Esophagus muscularis mucosa (tissue), 4 donors: ENCODE measurements around the gene MOB4. TPM values are rescaled to one million over a fixed set of nuclear protein-coding genes. Genes with fewer than 3 reads are reported as not detected.
"Not testable (repeated sequence)": the region's sequence is repeated elsewhere in the genome, so short reads cannot be mapped to it uniquely, and the experiment has no call there.

Experiments used
- DNase-seq: peaks from one replicate; pipeline ENCODE4 v3.0.0-alpha.2; 2017; ENCODE audit errors: extremely low spot score
- H3K27ac ChIP-seq, 4 donors: fragments of 200-600 bp; sonication (generic); replicated peaks in 1 of 4; 1 replicate in 3 of 4; 2 replicates in 1 of 4; pipeline ENCODE4 v1.5.1; 2016 to 2019; ENCODE audit warnings: mild to moderate bottlenecking in 1 of 4
- H3K27me3 ChIP-seq, 4 donors: fragments of 200-600 bp; sonication (generic); one replicate each; pipeline versions ENCODE4 v1.5.1 to v1.6.0; 2016 to 2019
- H3K36me3 ChIP-seq, 4 donors: fragments of 200-600 bp; sonication (generic); one replicate each; pipeline ENCODE4 v1.5.1; 2016 to 2019
- H3K4me1 ChIP-seq, 4 donors: fragments of 200-600 bp; sonication (generic); one replicate each; pipeline ENCODE4 v1.5.1; 2016 to 2019
- H3K4me3 ChIP-seq, 4 donors: fragments of 200-600 bp; sonication (generic); 1 replicate in 2 of 4; 2 replicates in 2 of 4; pipeline ENCODE4 v1.5.1; 2016 to 2019; ENCODE audit warnings: mild to moderate bottlenecking in 4 of 4, moderate library complexity in 1 of 4
- H3K9me3 ChIP-seq, 4 donors: fragments of 200-600 bp; sonication (generic); 1 replicate in 3 of 4; 2 replicates in 1 of 4; pipeline ENCODE4 v1.5.1; 2016 to 2019
- EP300 ChIP-seq: sonication (generic); formaldehyde crosslinking; IDR thresholded peaks from one replicate; pipeline ENCODE4 v1.6.1; 2017; ENCODE audit warnings: antibody characterized with exemption
- POLR2A ChIP-seq: fragments of 450-650 bp; IDR thresholded peaks from one replicate; pipeline ENCODE4 v1.6.1; 2017; ENCODE audit warnings: antibody characterized with exemption, moderate library complexity, mild to moderate bottlenecking, low read depth
- POLR2AphosphoS5 ChIP-seq, 2 donors: sonication (generic); formaldehyde crosslinking; IDR thresholded peaks; one replicate each; pipeline ENCODE4 v1.6.1; 2017; ENCODE audit warnings: antibody characterized with exemption in 2 of 2
- WGBS: methylation state at CpG from one replicate; pipeline ENCODE4 v1.1.5; 2018; 5-methylcytosine and 5-hydroxymethylcytosine counted together
- intact Hi-C: fragments of 100-400 bp; cut with DNase I; formaldehyde crosslinking; loops from one replicate; pipeline ENCODE4 v1.15.1; 2023
- total RNA-seq, 4 donors: library from RNA; depleted of rRNA; stranded (reverse); fragments of >200 nt; gene quantifications; one replicate each; pipeline versions ENCODE4 v1.1.0 to v1.2.1, GENCODE V29; 2016
- TF ChIP-seq, protein P1 (sequence below), 3 experiments: fragments of 200-600 bp in 2 of 3; fragments of 450-650 bp in 1 of 3; sonication (generic) in 2 of 3; IDR thresholded peaks; one replicate each; pipeline ENCODE4 v1.5.1; 2017 to 2019; ENCODE audit warnings: antibody characterized with exemption in 3 of 3, mild to moderate bottlenecking in 2 of 3, moderate library complexity in 1 of 3

Gene MOB4
- total RNA-seq, 4 donors from 2014 or later = 26.7 to 43.5 (median 39.3) TPM

DNA sequence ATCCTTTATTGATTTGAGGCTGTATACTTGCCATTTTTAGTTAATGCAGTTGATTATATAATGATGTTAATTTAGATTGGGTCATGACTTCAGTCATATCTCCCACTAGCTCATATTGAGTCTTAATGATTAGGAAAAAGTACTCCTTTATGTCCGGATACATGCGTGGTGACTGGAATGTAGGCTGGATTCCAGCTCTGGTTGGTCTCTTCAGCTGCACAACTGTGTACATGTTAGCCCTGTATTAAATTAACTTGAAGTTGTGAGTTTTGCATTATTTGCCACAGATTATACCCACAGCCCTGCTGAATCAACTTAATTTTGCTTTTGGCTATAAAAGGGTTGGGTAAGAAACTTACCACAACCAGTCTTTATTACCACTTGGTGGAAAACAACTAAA is 22.5 kb downstream of the MOB4 start:
- Histone ChIP-seq H3K27me3 (no peaks in the 10 kb centered on the region), H3K36me3 (peaks cover 0 to 65% (median 47%) of the 10 kb centered on the region in 4 donors), H3K4me3 (no peak overlapping the region), H3K4me1 (peaks cover 0 to 17% (median 7%) of the 10 kb centered on the region in 4 donors), H3K9me3 (no peaks in the 10 kb centered on the region), H3K27ac (no peak overlapping the region)
- intact Hi-C loops = no loop called here
- no peak for DNase-seq
- 65% methylated on average over 2 of the region's 2 CpGs for WGBS
- no peak for TF ChIP-seq POLR2AphosphoS5 (IDR thresholded peaks at IDR 0.05)
- TF ChIP-seq, protein P1, sequence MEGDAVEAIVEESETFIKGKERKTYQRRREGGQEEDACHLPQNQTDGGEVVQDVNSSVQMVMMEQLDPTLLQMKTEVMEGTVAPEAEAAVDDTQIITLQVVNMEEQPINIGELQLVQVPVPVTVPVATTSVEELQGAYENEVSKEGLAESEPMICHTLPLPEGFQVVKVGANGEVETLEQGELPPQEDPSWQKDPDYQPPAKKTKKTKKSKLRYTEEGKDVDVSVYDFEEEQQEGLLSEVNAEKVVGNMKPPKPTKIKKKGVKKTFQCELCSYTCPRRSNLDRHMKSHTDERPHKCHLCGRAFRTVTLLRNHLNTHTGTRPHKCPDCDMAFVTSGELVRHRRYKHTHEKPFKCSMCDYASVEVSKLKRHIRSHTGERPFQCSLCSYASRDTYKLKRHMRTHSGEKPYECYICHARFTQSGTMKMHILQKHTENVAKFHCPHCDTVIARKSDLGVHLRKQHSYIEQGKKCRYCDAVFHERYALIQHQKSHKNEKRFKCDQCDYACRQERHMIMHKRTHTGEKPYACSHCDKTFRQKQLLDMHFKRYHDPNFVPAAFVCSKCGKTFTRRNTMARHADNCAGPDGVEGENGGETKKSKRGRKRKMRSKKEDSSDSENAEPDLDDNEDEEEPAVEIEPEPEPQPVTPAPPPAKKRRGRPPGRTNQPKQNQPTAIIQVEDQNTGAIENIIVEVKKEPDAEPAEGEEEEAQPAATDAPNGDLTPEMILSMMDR (IDR thresholded peaks at IDR 0.05) = no peak
- TF ChIP-seq EP300 = no peak
- no peak for TF ChIP-seq POLR2A

- intact Hi-C loops = no loop called here
- WGBS = 84% methylated on average over 1 of the region's 1 CpG
- TF ChIP-seq POLR2AphosphoS5 (IDR thresholded peaks at IDR 0.05) (no peak), EP300 (no peak), POLR2A (no peak)
- TF ChIP-seq, protein P1 (IDR thresholded peaks at IDR 0.05) = no peak
- no peaks in the 10 kb centered on the region for H3K27me3 ChIP-seq
- H3K9me3 ChIP-seq = no peaks in the 10 kb centered on the region
- H3K4me3 ChIP-seq = no peak overlapping the region
- no peak overlapping the region for H3K27ac ChIP-seq
- peaks cover 0 to 78% (median 59%) of the 10 kb centered on the region in 4 donors for H3K36me3 ChIP-seq
- H3K4me1 ChIP-seq = peaks cover 0 to 10% (median 7%) of the 10 kb centered on the region in 4 donors
- no peak for DNase-seq
Observed at GRCh38 chr2:197539734-197540133, 23.9 kb downstream of the MOB4 start.

- Histone ChIP-seq H3K36me3 (peaks cover 0 to 75% (median 45%) of the 10 kb centered on the region in 4 donors), H3K27ac (no peak overlapping the region), H3K4me1 (peaks cover 0 to 7% (median 6%) of the 10 kb centered on the region in 4 donors), H3K9me3 (no peaks in the 10 kb centered on the region), H3K27me3 (no peaks in the 10 kb centered on the region), H3K4me3 (no peak overlapping the region)
- intact Hi-C loops = no loop called here
- 96% methylated on average over 3 of the region's 3 CpGs for WGBS
- no peak for DNase-seq
- TF ChIP-seq EP300 (no peak), POLR2A (no peak), POLR2AphosphoS5 (IDR thresholded peaks at IDR 0.05) (no peak)
- TF ChIP-seq, protein P1 (IDR thresholded peaks at IDR 0.05) = no peak
Observed at GRCh38 chr2:197543206-197543605, 27.3 kb downstream of the MOB4 start.

DNA sequence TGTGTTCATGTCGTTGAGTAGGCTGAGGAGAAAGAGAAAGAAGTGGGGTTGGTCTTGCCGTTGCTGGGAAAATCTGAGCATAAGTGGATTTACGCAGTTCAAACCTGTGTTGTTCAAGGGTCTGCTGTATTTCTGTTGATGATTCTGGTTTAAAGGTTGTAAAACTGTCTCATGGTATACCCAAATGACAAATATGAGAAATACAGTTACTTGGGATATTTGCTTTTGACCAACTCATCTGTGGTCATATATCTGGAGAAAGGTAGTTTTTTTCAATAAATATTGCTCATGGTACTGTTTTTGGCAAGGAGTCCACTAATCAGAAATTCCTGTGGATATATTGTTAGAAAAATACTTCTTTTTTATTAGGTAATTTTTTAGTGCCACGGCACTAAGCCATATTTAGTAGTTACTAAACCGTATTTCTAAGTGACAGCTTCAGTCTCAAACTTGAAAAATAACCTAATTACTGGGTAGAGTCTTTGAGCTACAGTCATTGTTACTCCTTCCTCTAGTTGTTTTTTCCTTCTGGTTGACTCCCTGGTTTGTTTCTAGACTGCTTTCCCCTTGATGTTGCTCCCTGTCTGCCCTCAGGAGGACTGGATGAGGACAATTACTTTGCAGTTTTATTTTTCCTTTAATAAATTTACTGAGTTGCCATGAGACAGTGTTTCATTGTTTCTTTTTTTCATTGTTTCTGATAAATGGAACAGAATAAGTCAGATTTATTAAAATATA is 31.5 kb downstream of the MOB4 start:
- no peaks in the 10 kb centered on the region for H3K4me1 ChIP-seq
- TF ChIP-seq EP300 = no peak
- TF ChIP-seq POLR2A = no peak
- TF ChIP-seq, protein P1 (IDR thresholded peaks at IDR 0.05) = no peak
- no peak for TF ChIP-seq POLR2AphosphoS5 (IDR thresholded peaks at IDR 0.05)
- H3K27me3 ChIP-seq = no peaks in the 10 kb centered on the region
- no peaks in the 10 kb centered on the region for H3K9me3 ChIP-seq
- peaks cover 21 to 89% (median 52%) of the 10 kb centered on the region in 4 donors for H3K36me3 ChIP-seq
- no peak overlapping the region for H3K4me3 ChIP-seq
- intact Hi-C loops = no loop called here
- WGBS = 94% methylated on average over 5 of the region's 5 CpGs
- DNase-seq = no peak
- no peak overlapping the region for H3K27ac ChIP-seq

DNA sequence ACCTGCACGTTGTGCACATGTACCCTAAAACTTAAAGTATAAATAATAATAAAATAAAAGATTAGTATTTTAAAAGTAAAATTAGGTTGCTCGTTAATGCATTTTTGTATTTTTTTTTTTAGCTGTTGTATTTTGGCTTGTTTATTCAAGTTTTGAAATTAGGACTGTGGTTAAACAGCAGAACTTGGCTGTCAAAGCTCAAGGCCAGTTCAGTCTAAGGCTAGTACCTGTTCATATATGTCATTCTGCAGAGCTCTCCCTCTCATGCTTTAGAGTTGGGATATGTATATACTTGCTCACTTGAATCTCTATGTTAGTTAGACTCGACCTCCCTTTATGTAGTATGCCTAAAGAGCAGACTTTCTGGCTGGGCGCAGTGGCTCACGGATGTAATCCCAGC is 32.7 kb downstream of the MOB4 start:
- no peak overlapping the region for H3K4me3 ChIP-seq
- intact Hi-C loops = no loop called here
- H3K36me3 ChIP-seq = peaks cover 21 to 87% (median 49%) of the 10 kb centered on the region in 4 donors
- no peaks in the 10 kb centered on the region for H3K9me3 ChIP-seq
- H3K27me3 ChIP-seq = no peaks in the 10 kb centered on the region
- H3K4me1 ChIP-seq = no peaks in the 10 kb centered on the region
- H3K27ac ChIP-seq = no peak overlapping the region
- 82% methylated on average over 5 of the region's 5 CpGs for WGBS
- TF ChIP-seq EP300 = no peak
- no peak for TF ChIP-seq POLR2A
- no peak for TF ChIP-seq POLR2AphosphoS5 (IDR thresholded peaks at IDR 0.05)
- TF ChIP-seq, protein P1 (IDR thresholded peaks at IDR 0.05) = no peak
- DNase-seq = no peak

DNA sequence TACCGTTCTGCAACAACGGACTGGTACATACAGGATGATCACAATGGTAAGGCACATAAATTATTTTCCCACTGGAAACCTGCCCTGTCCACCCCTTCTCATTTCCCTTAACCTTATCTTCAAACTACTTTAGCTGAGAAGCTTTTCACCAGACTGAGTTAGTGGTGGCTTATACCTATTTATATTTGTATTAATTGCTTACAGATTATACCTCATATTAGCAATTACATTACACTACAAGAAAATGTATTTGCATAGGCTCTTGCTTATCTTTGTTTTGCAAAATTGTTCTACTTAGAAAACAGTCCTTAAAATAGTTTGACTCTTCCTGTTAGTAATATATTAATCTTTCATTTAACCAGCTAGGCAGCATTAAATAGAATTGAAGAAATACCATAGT is 35.4 kb downstream of the MOB4 start:
- intact Hi-C loops, H3K27ac ChIP-seq, H3K9me3 ChIP-seq, H3K4me3 ChIP-seq, H3K27me3 ChIP-seq, H3K4me1 ChIP-seq, DNase-seq: not testable (repeated sequence)
- peaks cover 21 to 84% (median 49%) of the 10 kb centered on the region in 4 donors for H3K36me3 ChIP-seq
- WGBS = 96% methylated on average over 2 of the region's 2 CpGs
